Measurements from ENCODE around the gene CALCR.
"Not testable (repeated sequence)": the region's sequence is repeated elsewhere in the genome, so short reads cannot be mapped to it uniquely, and the experiment has no call there.

CALCR gene

GRCh38 chr7:93574646-93575554 is at the start of gene CALCR:
Gene CALCR (minus strand): TSS chr7:93574724. CDS start chr7:93486981, 87,743 bp downstream.
- in situ Hi-C loops (cut with MboI; ENCODE audit: low sequenced_read_pairs), result no loop called here

DNA sequence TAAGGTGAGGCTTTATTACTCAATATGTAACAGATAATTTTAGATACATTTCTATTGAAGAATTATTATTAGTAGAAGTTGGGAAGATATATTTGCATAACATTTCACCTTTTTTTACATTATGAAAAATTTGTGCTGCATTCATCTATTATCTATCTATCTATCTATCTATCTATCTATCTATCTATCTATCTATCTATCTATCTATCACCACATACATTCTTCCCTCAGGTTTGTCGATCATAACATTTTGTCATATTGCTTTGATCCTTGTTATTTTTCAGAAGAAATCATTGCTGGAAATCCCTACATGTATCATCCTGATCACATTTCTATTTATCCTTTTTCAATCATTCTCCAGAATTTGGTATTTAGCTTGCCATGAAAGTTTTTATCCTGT is 49.3 kb upstream of the CALCR start:
- in situ Hi-C loops (cut with MboI; ENCODE audit: low sequenced_read_pairs), result no loop called here

DNA sequence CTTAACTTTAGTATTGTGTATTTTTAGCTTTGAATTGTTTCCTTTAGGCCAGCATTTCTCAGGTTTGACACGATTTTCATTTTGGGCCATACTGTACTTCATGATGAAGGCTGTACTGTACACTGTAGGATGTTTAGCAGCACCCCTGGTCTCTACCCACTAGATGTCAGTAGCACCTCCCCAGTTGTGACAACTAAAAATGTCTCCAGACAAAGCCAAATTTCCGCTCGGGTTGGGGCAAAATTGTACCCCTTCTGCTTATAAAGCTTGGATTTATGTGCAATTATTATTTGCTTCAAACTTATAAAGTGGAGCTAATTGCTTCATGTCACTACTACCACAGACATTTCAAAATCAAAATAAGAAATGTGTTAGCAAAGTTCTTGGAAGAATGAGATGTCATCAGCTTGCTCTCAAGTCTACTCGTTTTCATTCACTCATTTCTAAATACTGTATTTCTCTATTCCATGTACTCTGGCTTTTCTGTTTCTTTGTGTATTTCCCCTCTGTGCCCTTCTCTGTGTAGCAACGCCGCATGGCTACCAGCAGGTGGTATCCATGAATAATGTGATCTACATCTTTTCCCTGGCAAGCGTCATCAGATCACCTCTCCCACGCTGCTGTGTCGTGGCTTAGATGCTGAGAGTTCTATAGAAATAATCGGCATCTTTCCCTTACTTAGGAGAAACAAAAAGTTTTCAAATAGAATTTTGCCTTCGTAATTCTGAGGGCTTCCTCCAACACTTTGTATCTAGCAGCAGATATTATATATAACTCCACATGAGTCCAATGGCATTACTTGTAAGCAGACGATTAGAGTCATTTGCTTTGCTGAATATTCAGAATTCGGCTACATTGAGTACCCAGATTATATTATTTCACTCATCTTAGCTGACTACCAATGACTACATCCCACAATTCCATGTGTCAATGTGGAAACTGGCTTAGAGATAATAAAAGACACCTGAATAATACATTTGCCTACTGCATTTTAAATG is 47.8 kb upstream of the CALCR start:
- in situ Hi-C loops (cut with MboI; ENCODE audit: low sequenced_read_pairs), result no loop called here

GRCh38 chr7:93620864-93621263 is 46.3 kb upstream of the CALCR start:
- in situ Hi-C loops (cut with MboI; ENCODE audit: low sequenced_read_pairs), result no loop called here

DNA sequence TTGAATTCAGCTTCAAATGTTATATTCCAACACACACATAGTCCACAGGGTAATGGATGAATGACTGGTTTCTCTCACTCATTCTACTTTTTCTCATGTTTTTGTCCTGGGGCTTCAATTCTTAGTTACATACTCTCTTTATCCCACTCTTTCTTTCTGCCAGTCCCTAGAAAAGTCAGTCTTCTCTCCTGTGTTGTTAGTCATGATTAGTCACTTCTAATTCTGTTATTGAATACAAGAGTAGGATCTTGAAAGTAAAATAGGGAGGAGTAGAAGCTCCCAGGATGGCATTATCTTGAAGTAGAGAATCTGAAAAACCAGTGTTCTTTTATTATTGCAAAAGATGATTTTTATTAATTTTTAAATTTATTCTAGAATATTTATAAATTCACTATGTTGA is 45.5 kb upstream of the CALCR start:
- in situ Hi-C loops (cut with MboI; ENCODE audit: low sequenced_read_pairs), result no loop called here

GRCh38 chr7:93601363-93601762 is 26.8 kb upstream of the CALCR start:
- in situ Hi-C loops (cut with MboI; ENCODE audit: low sequenced_read_pairs), result no loop called here

GRCh38 chr7:93594250-93594649 is 19.7 kb upstream of the CALCR start:
- in situ Hi-C loops (cut with MboI; ENCODE audit: low sequenced_read_pairs), result no loop called here

DNA sequence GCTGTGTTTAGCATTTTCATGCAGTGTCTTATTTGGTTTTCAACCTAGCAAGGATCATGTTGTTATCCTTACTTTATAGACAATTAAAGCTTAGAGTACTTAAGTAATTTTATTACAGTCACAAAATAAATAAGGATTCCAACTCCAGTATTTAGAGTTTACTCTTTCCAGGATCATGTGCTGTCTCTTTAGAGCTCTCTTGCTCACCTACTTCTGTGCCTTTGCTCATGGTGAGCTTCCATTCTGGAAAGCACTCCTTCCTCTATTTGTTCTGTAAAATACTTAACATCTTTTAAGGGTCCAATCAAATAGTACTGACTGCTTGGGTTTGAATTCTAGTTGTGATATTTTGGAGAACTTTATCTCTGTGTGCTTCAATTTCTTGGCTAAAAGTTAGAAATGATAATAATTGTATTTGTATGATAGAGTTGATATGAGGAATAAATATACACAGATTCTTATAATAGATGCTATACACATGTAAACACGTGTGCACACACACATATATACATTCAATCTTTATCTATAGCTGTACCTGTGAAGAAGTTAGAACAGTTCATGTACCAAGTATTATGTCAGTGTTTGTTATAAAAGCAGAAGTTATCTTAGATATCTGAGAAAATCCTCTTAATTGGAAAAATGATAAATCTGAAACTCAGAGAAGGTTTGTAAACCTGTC is 18.2 kb upstream of the CALCR start:
- in situ Hi-C loops (cut with MboI; ENCODE audit: low sequenced_read_pairs), result no loop called here

GRCh38 chr7:93591224-93592050 is 16.9 kb upstream of the CALCR start:
- in situ Hi-C loops (cut with MboI; ENCODE audit: low sequenced_read_pairs), result not testable (repeated sequence)

DNA sequence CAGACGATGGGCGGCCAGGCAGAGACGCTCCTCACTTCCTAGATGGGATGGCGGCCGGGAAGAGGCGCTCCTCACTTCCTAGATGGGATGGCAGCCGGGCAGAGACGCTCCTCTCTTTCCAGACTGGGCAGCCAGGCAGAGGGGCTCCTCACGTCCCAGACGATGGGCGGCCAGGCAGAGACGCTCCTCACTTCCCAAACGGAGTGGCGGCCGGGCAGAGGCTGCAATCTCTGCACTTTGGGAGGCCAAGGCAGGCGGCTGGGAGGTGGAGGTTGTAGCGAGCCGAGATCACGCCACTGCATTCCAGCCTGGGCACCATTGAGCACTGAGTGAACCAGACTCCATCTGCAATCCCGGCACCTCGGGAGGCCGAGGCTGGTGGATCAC is 11.9 kb upstream of the CALCR start:
- in situ Hi-C loops (cut with MboI; ENCODE audit: low sequenced_read_pairs), result not testable (repeated sequence)

DNA sequence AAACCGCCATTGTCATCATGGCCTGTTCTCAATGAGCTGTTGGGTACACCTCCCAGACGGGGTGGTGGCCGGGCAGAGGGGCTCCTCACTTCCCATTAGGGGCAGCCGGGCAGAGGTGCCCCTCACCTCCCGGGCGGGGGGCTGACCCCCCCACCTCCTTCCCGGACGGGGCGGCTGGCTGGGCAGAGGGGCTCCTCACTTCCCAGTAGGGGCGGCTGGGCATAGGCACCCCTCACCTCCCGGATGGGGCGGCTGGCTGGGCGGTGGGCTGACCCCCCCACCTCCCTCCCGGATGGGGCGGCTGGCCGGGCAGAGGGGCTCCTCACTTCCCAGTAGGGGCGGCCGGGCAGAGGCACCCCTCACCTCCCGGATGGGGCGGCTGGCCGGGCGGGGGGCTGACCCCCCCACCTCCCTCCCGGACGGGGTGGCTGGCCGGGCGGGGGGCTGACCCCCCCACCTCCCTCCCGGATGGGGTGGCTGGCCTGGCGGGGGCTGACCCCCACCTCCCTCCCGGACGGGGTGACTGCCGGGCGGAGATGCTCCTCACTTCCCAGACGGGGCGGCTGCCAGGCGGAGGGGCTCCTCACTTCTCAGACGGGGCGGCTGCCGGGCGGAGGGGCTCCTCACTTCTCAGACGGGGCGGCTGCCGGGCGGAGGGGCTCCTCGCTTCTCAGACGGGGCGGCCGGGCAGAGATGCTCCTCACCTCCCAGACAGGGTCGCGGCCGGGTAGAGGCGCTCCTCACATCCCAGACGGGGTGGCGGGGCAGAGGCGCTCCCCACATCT is 11.4 kb upstream of the CALCR start:
- in situ Hi-C loops (cut with MboI; ENCODE audit: low sequenced_read_pairs), result not testable (repeated sequence)

DNA sequence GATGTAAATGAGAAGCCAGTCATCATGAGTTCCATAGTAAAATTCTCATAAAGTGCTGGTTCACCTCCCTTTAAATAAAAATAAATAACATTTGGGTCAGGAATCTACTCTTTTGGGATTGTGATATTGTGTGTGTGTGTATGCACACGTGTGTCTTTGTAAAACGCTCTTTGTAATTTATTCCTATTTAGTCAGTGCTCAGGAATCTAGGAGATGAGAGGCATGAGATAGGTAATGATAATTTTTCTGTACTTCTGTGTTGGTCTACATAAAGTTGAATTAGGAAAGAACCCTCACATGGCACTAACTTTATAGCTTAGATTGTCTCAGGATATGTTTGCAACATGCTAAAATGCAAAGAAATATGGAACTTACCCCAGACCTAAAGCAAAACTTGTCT is 4.9 kb upstream of the CALCR start:
- in situ Hi-C loops (cut with MboI; ENCODE audit: low sequenced_read_pairs), result no loop called here

GRCh38 chr7:93578762-93579161 is 4.2 kb upstream of the CALCR start:
- in situ Hi-C loops (cut with MboI; ENCODE audit: low sequenced_read_pairs), result no loop called here

DNA sequence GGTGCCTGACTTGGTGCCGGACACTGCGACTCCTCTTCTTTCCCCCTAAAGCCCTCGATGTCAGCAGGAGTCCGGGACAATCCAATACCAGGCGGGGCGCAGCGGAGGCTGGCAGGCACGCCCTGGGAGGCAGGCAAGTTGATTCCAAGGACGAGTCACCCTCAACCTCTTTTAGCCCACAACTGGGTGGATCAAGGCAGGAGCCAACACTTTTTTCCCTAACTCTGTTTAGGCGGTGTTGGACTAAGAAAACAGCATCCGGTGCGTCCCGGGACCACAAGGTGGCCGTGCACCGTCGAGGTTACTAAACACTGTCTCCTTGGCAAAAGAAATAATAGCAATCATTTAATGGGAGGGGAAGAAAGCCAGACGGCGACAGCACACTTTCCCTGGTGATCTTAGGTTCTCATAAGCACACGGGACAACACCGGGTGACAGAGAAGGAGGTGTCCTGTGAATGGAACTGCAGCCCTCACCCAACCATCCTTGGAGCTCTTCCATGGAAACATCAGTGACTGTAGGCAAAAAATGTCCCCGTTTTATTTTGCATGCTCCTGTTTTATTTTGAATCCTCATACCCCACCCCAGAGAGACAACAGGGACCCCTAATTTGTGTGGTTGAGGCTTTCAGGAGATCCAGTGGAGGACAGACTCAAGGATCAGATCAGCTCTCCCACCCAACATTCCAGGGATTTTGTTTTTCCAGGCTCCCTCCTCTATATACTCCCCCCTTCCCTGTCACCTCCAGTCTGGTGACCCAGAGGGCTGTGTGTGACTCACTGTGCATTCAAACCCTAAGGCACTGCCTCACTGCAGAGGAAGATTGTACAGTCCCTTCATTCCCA is 1.3 kb upstream of the CALCR start:
- in situ Hi-C loops (cut with MboI; ENCODE audit: low sequenced_read_pairs), result no loop called here

DNA sequence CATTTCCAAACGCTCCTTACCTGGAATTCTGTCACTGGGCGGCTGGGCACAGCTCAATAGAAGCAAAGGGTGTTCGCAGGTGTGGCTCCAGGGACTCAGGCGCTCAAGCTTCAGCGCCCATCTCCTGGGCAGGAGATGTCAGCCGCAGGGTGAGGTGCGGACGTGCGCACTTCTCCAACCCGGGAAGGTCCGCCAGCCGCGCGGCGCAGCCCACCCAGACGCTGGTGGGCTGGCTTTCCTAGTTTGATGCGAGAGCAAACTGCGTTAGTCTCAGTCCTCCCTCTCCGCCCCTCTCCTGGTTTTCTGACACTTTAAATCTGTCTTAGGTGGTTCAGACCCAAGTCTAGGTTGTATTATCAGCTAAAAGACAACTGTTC is 267 bp downstream of the CALCR start:
- in situ Hi-C loops (cut with MboI; ENCODE audit: low sequenced_read_pairs), result no loop called here

GRCh38 chr7:93569189-93569588 is 5.3 kb downstream of the CALCR start:
- in situ Hi-C loops (cut with MboI; ENCODE audit: low sequenced_read_pairs), result no loop called here

DNA sequence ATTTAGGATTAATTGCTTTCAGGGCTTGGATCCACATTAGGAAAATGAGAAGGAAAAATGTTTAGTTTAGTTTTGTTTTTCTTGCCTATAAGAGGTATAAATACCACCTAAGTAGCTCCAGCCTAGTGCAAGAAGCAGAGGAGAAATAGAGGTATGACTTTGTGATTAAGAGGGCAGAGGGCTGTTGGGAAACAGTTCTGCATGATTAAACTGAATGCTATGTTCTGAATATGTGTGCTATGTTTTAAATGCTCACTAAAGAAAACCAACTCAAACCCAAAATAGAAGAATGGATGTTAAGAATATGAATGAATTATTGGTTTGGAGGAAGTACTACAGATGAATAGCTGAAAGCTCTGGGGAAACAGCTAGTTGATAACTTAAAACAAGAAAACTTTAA is 7.6 kb downstream of the CALCR start:
- in situ Hi-C loops (cut with MboI; ENCODE audit: low sequenced_read_pairs), result no loop called here

GRCh38 chr7:93563584-93563983 is 10.9 kb downstream of the CALCR start:
- in situ Hi-C loops (cut with MboI; ENCODE audit: low sequenced_read_pairs), result no loop called here

- in situ Hi-C loops (cut with MboI; ENCODE audit: low sequenced_read_pairs), result no loop called here
These were observed 11.6 kb downstream of the CALCR start for GRCh38 chr7:93562936-93563335.
